NB4 (cell line): ENCODE measurements around the gene C2CD3.
"Not testable (repeated sequence)": the region's sequence is repeated elsewhere in the genome, so short reads cannot be mapped to it uniquely, and the experiment has no call there.

Experiments used
- DNase-seq: peaks from one replicate; pipeline ENCODE4 v3.0.0; 2010; ENCODE audit warnings: low read depth
- H3K4me3 ChIP-seq: one replicate; pipeline ENCODE4 v1.5.1; 2011; ENCODE audit warnings: mild to moderate bottlenecking, low read depth, low read length, moderate library complexity
- CTCF ChIP-seq: IDR thresholded peaks from one replicate; pipeline ENCODE4 v1.5.1; 2012; ENCODE audit warnings: low read depth, low read length
- MYC ChIP-seq: IDR thresholded peaks from 2 replicates; pipeline ENCODE4 v1.6.1; 2011; ENCODE audit warnings: low read depth, low read length
- POLR2A ChIP-seq: IDR thresholded peaks from 2 replicates; pipeline ENCODE4 v1.6.1; 2011; ENCODE audit warnings: mild to moderate bottlenecking; ENCODE audit not compliant: insufficient read length; ENCODE audit errors: extremely low read depth
- TF ChIP-seq, protein P1 (sequence below): IDR thresholded peaks from 2 replicates; pipeline ENCODE4 v1.6.1; 2011; ENCODE audit warnings: low read depth, low read length

C2CD3 gene

GRCh38 chr11:74084796-74085541, 85.8 kb downstream of the C2CD3 start:
- no peak overlapping the region for H3K4me3 ChIP-seq
- TF ChIP-seq, protein P1, sequence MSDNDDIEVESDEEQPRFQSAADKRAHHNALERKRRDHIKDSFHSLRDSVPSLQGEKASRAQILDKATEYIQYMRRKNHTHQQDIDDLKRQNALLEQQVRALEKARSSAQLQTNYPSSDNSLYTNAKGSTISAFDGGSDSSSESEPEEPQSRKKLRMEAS = no peak
- no peak for TF ChIP-seq CTCF
- TF ChIP-seq MYC = no peak
- no peak for TF ChIP-seq POLR2A
- DNase-seq = no peak

DNA sequence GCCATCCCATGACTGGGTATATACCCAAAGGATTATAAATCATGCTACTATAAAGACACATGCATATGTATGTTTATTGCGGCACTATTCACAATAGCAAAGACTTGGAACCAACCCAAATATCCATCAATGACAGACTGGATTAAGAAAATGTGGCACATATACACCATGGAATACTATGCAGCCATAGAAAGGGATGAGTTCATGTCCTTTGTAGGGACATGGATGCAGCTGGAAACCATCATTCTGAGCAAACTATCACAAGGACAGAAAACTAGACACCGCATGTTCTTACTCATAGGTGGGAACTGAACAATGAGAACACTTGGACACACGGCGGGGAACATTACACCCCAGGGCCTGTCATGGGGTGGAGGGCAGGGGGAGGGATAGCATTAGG, 86.9 kb downstream of the C2CD3 start:
- not testable (repeated sequence) for H3K4me3 ChIP-seq, DNase-seq

GRCh38 chr11:74081428-74081827, 89.4 kb downstream of the C2CD3 start:
- no peak overlapping the region for H3K4me3 ChIP-seq
- DNase-seq = no peak
- TF ChIP-seq POLR2A (no peak), MYC (no peak), CTCF (no peak)
- TF ChIP-seq, protein P1 = no peak

DNA sequence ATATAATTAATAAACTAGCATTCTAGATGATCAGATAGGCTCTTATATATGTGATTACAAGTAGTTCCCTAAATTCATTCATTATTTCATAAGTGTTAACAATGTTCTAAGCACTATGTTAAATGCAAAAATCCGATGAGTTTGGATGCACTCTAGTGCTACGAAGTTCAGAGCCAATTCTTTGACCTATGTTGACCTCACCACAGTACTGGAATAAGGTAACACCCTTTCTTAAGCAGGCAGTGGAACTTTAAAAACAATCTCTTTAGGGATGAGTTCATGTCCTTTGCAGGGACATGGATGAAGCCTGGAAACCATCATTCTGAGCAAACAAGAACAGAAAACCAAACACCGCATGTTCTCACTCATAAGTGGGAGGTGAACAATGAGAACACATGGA, 93.6 kb downstream of the C2CD3 start:
- no peak overlapping the region for H3K4me3 ChIP-seq
- TF ChIP-seq MYC (no peak), CTCF (no peak), POLR2A (no peak)
- TF ChIP-seq, protein P1 = no peak
- no peak for DNase-seq

DNA sequence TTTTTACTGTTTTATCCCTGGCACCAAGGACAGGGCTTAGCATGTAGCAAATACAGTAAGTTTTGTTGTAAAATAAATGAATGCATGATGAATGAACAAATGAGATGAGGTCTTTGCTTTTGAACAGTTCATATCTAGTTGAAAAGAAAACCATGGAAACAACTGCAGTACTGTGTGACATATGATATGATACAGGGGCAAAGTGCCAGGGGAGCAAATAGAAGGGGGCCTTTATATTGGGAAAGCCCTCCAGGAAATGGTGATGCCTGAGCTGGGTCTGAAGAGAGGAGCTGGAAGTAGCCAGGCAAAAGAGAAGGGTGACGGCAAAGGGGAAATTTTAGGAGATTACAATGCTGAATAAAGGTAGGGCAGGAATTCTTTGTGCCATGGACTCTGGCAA, 98.1 kb downstream of the C2CD3 start:
- no peak overlapping the region for H3K4me3 ChIP-seq
- no peak for DNase-seq
- TF ChIP-seq, protein P1 = no peak
- TF ChIP-seq POLR2A (no peak), MYC (no peak), CTCF (no peak)

DNA sequence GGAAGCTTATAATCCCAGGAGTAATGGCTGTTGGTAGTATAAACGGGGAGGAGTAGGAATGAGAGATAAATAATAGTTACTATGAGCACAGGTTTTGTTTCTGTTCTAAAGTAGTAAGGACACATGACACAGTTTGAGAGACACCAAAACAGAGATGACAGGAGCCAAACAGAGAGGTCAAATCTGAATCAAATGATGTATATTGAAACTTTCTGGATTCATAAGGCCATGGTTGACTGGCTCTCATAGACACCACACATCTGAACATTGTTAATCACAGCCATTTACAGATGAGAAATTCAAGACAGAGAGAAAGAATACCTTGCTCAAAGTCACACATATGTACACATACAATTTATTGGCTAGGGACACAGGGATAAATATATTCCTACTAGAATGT, 98.5 kb downstream of the C2CD3 start:
- DNase-seq = no peak
- H3K4me3 ChIP-seq = no peak overlapping the region
- TF ChIP-seq, protein P1 = no peak
- no peak for TF ChIP-seq POLR2A
- TF ChIP-seq CTCF = no peak
- no peak for TF ChIP-seq MYC
